ENCODE data around the gene ATG4C. TPM values are rescaled to one million over a fixed set of nuclear protein-coding genes. Genes with fewer than 3 reads are reported as not detected.

Gene ATG4C
- polyA plus RNA-seq, 1 donor (not counting 4 experiments of a cell fraction or from before 2014, with no cell fraction given): 9.1 TPM

- no peak overlapping the region for H3K4me2 ChIP-seq (ENCODE audit: control insufficient read depth, extremely low read depth, insufficient read depth, low read depth, low read length)
- no peak for FAIRE-seq
- no peaks in the 10 kb centered on the region for H3K9me3 ChIP-seq (ENCODE audit: control insufficient read depth, low read depth, low read length)
- no peak for DNase-seq (ENCODE audit: low read depth, low spot score)
- peaks cover 2% of the 10 kb centered on the region for H3K27me3 ChIP-seq (ENCODE audit: control insufficient read depth, extremely low read depth, insufficient read depth, low read length)
- dilution Hi-C loops (cut with MboI; ENCODE audit: extremely low pct_ligation_motif_present, low sequenced_read_pairs): no loop called here
- H3K79me2 ChIP-seq (ENCODE audit: control insufficient read depth, insufficient read depth, low read length): no peaks in the 10 kb centered on the region
- H3K9ac ChIP-seq (ENCODE audit: control insufficient read depth, extremely low read depth, insufficient read depth, low read length): no peak overlapping the region
- H3K9me1 ChIP-seq (ENCODE audit: control insufficient read depth, extremely low read depth, insufficient read depth, low read length): no peaks in the 10 kb centered on the region
- no peaks in the 10 kb centered on the region for H3K36me3 ChIP-seq (ENCODE audit: control insufficient read depth in 2 of 2, extremely low read depth in 1 of 2, insufficient read depth in 2 of 2, low read length in 2 of 2)
- no peak overlapping the region for H3K4me3 ChIP-seq (ENCODE audit: control insufficient read depth in 2 of 3, extremely low read depth in 1 of 3, insufficient read depth in 2 of 3, low read depth in 1 of 3, low read length in 3 of 3)
- no peak for TF ChIP-seq CTCF (optimal IDR thresholded peaks at IDR 0.05 in 1 of 3, IDR thresholded peaks at IDR 0.05 in 1 of 3, conservative IDR thresholded peaks at IDR 0.05 in 1 of 3; ENCODE audit: extremely low read depth in 1 of 3, insufficient read depth in 2 of 3, low read length in 3 of 3)
- no peak for TF ChIP-seq EZH2 (IDR thresholded peaks at IDR 0.05; ENCODE audit: low read length)
- no peaks in the 10 kb centered on the region for H3K4me1 ChIP-seq (ENCODE audit: control insufficient read depth, extremely low read depth, insufficient read depth, low read length)
- H4K20me1 ChIP-seq (ENCODE audit: control insufficient read depth, extremely low read depth, insufficient read depth, low read length): no peaks in the 10 kb centered on the region
- no peak overlapping the region for H3K27ac ChIP-seq (ENCODE audit: control insufficient read depth, insufficient read depth, low read length)
- H2AFZ ChIP-seq (ENCODE audit: control insufficient read depth, low read length): no peak overlapping the region
Observed at GRCh38 chr1:62905309-62905708, 121.4 kb downstream of the ATG4C start.

- no peak overlapping the region for H3K4me3 ChIP-seq (ENCODE audit: control insufficient read depth in 2 of 3, extremely low read depth in 1 of 3, insufficient read depth in 2 of 3, low read depth in 1 of 3, low read length in 3 of 3)
- H3K9ac ChIP-seq (ENCODE audit: control insufficient read depth, extremely low read depth, insufficient read depth, low read length): no peak overlapping the region
- no peak overlapping the region for H3K4me2 ChIP-seq (ENCODE audit: control insufficient read depth, extremely low read depth, insufficient read depth, low read depth, low read length)
- dilution Hi-C loops (cut with MboI; ENCODE audit: extremely low pct_ligation_motif_present, low sequenced_read_pairs): no loop called here
- no peak for DNase-seq (ENCODE audit: low read depth, low spot score)
- no peaks in the 10 kb centered on the region for H3K79me2 ChIP-seq (ENCODE audit: control insufficient read depth, insufficient read depth, low read length)
- H3K27me3 ChIP-seq (ENCODE audit: control insufficient read depth, extremely low read depth, insufficient read depth, low read length): peaks cover 2% of the 10 kb centered on the region
- no peaks in the 10 kb centered on the region for H3K9me1 ChIP-seq (ENCODE audit: control insufficient read depth, extremely low read depth, insufficient read depth, low read length)
- TF ChIP-seq EZH2 (IDR thresholded peaks at IDR 0.05; ENCODE audit: low read length) (no peak), CTCF (optimal IDR thresholded peaks at IDR 0.05 in 1 of 3, IDR thresholded peaks at IDR 0.05 in 1 of 3, conservative IDR thresholded peaks at IDR 0.05 in 1 of 3; ENCODE audit: extremely low read depth in 1 of 3, insufficient read depth in 2 of 3, low read length in 3 of 3) (no peak)
- H2AFZ ChIP-seq (ENCODE audit: control insufficient read depth, low read length): no peak overlapping the region
- H3K9me3 ChIP-seq (ENCODE audit: control insufficient read depth, low read depth, low read length): no peaks in the 10 kb centered on the region
- FAIRE-seq: no peak
- H3K36me3 ChIP-seq (ENCODE audit: control insufficient read depth in 2 of 2, extremely low read depth in 1 of 2, insufficient read depth in 2 of 2, low read length in 2 of 2): no peaks in the 10 kb centered on the region
- no peak overlapping the region for H3K27ac ChIP-seq (ENCODE audit: control insufficient read depth, insufficient read depth, low read length)
- no peaks in the 10 kb centered on the region for H3K4me1 ChIP-seq (ENCODE audit: control insufficient read depth, extremely low read depth, insufficient read depth, low read length)
- H4K20me1 ChIP-seq (ENCODE audit: control insufficient read depth, extremely low read depth, insufficient read depth, low read length): no peaks in the 10 kb centered on the region
Observed at GRCh38 chr1:62905872-62906271, 121.9 kb downstream of the ATG4C start.

All from keratinocyte (primary cell).